ENCODE measurements around the gene SFXN5.

GRCh38 chr2:72895154-72895553 is 176.4 kb downstream of the SFXN5 start:
- TF ChIP-seq, protein P1, sequence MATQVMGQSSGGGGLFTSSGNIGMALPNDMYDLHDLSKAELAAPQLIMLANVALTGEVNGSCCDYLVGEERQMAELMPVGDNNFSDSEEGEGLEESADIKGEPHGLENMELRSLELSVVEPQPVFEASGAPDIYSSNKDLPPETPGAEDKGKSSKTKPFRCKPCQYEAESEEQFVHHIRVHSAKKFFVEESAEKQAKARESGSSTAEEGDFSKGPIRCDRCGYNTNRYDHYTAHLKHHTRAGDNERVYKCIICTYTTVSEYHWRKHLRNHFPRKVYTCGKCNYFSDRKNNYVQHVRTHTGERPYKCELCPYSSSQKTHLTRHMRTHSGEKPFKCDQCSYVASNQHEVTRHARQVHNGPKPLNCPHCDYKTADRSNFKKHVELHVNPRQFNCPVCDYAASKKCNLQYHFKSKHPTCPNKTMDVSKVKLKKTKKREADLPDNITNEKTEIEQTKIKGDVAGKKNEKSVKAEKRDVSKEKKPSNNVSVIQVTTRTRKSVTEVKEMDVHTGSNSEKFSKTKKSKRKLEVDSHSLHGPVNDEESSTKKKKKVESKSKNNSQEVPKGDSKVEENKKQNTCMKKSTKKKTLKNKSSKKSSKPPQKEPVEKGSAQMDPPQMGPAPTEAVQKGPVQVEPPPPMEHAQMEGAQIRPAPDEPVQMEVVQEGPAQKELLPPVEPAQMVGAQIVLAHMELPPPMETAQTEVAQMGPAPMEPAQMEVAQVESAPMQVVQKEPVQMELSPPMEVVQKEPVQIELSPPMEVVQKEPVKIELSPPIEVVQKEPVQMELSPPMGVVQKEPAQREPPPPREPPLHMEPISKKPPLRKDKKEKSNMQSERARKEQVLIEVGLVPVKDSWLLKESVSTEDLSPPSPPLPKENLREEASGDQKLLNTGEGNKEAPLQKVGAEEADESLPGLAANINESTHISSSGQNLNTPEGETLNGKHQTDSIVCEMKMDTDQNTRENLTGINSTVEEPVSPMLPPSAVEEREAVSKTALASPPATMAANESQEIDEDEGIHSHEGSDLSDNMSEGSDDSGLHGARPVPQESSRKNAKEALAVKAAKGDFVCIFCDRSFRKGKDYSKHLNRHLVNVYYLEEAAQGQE (IDR thresholded peaks at IDR 0.05; ENCODE audit: insufficient read depth in 1 of 2, low read depth in 2 of 2, low read length in 2 of 2): no peak
- no peak for TF ChIP-seq POLR2AphosphoS5 (IDR thresholded peaks at IDR 0.05; ENCODE audit: low read depth, low read length)
- no peak for TF ChIP-seq TAF1 (IDR thresholded peaks at IDR 0.05; ENCODE audit: borderline replicate concordance, insufficient read depth, low read length)

Measured in PFSK-1 (cell line).